HG03139 (cell line): ENCODE measurements around the gene ANXA7.
A peak's percentile ranks its signal among the peaks of the same experiment; 100 is the strongest.

ENCODE experiments used
- ATAC-seq: cut with Tn5 transposase; IDR thresholded peaks from one replicate; pipeline ENCODE4 v1.9.1; 2021; ENCODE audit not compliant: unreplicated experiment

ANXA7 gene

GRCh38 chr10:73413528-73414229, at the start of gene ANXA7:
Gene ANXA7 (minus strand): TSS chr10:73414058. CDS start chr10:73400856, 13,202 bp downstream.
- peak; percentile 86 for ATAC-seq

- no peak for ATAC-seq
Observed at GRCh38 chr10:73460897-73461296, 47.0 kb upstream of the ANXA7 start.

- ATAC-seq: no peak
Observed at GRCh38 chr10:73459683-73460314, 45.9 kb upstream of the ANXA7 start.

- ATAC-seq: no peak
Observed at GRCh38 chr10:73456187-73456890, 42.5 kb upstream of the ANXA7 start.

- ATAC-seq: no peak
Observed at GRCh38 chr10:73449113-73449512, 35.3 kb upstream of the ANXA7 start.

GRCh38 chr10:73448384-73448783, 34.5 kb upstream of the ANXA7 start:
- no peak for ATAC-seq

GRCh38 chr10:73446926-73447325, 33.1 kb upstream of the ANXA7 start:
- ATAC-seq: no peak

- ATAC-seq: no peak
Observed at GRCh38 chr10:73444457-73444856, 30.6 kb upstream of the ANXA7 start.

- no peak for ATAC-seq
Observed at GRCh38 chr10:73439605-73440312, 25.9 kb upstream of the ANXA7 start.

- ATAC-seq: no peak
Observed at GRCh38 chr10:73439055-73439454, 25.2 kb upstream of the ANXA7 start.

- no peak for ATAC-seq
Observed at GRCh38 chr10:73433538-73433867, 19.6 kb upstream of the ANXA7 start, which contains the start of gene MSS51. Gene MSS51 (minus strand): TSS chr10:73433561. CDS start chr10:73428284, 5,277 bp downstream.

- no peak for ATAC-seq
Observed at GRCh38 chr10:73432646-73433537, 19.0 kb upstream of the ANXA7 start.

GRCh38 chr10:73426318-73426717, 12.5 kb upstream of the ANXA7 start:
- no peak for ATAC-seq

- no peak for ATAC-seq
Observed at GRCh38 chr10:73424478-73424877, 10.6 kb upstream of the ANXA7 start.

- no peak for ATAC-seq
Observed at GRCh38 chr10:73423309-73423708, 9.5 kb upstream of the ANXA7 start.

- ATAC-seq: no peak
Observed at GRCh38 chr10:73416571-73416970, 2.7 kb upstream of the ANXA7 start.

GRCh38 chr10:73414230-73414945, 530 bp upstream of the ANXA7 start:
- peak; percentile 26 for ATAC-seq

GRCh38 chr10:73413108-73413527, 740 bp downstream of the ANXA7 start:
- ATAC-seq: peak; percentile 18

GRCh38 chr10:73410897-73411296, 3.0 kb downstream of the ANXA7 start:
- no peak for ATAC-seq
